Cortex of kidney (tissue), 1 donor: ENCODE measurements around the gene THOC7.

Experiments used
- DNase-seq: peaks from one replicate; lab custom pipeline; 2025; lab: John Stamatoyannopoulos, UW

The THOC7 gene

DNA sequence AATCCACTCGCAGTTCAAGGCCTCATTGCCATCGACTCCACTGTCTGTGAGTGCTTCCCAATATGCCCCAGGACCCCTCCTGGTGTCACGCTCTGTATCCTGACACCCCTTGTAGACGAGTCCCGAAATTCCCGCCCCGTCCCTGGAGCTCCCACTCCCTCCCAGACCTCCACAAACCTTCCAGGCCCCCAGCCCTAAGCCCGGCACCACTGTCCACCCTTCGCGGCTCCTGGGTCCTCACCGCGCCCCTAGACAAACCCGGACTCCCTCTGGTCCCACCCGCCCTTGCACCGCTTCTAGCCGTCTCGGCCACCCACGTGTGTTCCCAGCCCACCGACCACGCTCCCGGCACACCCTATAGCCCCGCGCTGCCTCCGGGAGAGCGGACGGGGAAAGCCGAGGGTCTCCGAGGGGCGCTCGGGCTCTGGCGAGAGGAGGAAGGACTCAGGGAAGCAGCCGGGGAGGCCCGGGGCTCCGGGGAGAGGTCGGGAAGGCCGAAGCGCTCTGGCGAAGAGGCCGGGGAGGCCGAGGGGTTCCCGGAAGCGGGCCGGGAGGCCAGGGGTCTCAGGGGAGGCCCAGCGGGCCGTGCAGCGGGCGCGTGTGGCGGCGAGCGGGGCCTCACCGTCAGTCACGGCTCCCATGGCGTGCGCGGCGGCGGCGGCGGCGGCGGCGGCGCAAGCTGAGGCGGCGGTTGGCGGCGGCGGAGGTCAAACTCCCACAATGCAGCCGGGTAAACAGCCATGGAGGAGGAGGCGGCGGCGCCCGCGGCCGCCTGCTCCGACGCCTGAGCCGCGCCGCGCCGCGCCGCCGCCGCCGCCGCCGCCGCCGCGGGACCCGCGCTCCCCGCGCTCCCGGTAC lies at the start of gene THOC7, which contains the start of gene ATXN7:
Gene THOC7 (minus strand): TSS at position 656 of the 858 bp plus-strand sequence. CDS start 15 bp downstream, at position 641.
Gene ATXN7 (plus strand): TSS at position 718 of the 858 bp plus-strand sequence. CDS start 48,732 bp downstream, outside the sequence.
- DNase-seq, result no peak

DNA sequence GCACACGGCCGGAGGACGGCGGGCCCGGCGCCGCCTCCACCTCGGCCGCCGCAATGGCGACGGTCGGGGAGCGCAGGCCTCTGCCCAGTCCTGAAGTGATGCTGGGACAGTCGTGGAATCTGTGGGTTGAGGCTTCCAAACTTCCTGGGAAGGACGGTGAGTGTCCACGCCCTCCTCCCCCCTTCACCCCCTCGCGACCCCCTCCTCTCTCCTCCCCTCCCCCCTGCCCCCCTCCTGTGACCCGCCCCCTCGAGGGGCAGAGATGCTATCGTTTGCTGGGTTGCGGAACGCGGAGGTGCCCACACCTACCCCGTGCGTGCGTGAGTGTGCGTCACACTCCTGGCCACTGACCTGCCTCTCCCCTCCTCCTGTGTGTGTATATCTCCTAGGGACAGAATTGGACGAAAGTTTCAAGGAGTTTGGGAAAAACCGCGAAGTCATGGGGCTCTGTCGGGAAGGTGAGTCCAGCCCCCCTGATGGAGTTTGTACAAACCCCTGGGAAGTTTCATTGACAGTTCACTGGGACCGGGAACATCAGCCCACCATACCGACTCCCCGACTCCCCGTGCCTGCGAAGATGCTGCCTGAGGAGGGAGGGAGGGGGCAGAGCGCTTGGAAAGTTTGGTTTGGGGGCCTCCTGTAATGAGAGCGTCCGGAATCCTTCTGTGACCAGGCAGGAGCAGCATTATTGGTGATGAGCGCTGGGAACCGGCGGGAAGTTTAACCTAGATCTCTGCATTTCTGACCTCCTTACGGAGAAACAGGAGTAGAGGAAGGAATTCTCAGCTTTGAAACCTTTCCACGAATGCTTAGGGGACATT lies 49.4 kb upstream of the THOC7 start:
- no peak for DNase-seq

DNA sequence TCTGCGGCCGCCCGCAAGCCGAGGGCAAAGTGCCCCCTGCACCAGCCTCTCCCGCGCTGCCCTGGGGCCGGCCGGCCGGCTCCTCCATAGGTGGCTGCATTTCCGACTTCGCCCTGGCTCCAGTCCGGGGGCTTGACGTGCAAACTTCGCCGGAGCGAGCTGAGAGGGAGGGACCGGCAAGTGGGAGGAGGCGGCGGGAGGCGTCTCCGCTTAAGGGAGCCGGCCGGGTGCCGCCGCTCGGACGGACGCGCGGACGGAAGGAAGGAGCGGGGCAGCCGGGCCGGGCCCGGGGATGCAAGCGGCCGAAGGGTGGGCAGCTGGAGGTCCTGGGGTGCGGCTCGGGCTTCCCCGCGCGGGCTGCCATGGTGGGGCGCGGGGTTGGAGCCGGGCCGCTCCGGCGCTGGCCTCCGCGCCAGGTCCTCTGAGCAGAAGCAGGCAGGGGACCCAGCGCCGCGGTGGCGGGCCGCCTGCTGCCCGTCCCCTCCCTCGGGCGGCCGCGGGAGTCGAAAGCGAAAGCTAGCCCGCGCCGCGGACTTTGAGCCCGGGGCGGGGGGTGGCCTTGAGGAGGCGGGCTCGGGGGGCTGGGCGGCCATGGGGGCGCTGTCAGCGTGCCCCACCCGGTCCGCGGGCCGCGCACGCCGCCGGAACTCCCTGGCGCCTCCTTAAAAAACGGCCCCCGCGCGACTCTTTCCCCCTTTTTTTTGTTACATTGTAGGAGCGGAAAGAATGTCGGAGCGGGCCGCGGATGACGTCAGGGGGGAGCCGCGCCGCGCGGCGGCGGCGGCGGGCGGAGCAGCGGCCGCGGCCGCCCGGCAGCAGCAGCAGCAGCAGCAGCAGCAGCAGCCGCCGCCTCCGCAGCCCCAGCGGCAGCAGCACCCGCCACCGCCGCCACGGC lies 48.5 kb upstream of the THOC7 start, which contains the start of gene SCAANT1:
Gene SCAANT1 (minus strand): TSS at position 511 of the 895 bp plus-strand sequence.
- DNase-seq, result peak; percentile 51

DNA sequence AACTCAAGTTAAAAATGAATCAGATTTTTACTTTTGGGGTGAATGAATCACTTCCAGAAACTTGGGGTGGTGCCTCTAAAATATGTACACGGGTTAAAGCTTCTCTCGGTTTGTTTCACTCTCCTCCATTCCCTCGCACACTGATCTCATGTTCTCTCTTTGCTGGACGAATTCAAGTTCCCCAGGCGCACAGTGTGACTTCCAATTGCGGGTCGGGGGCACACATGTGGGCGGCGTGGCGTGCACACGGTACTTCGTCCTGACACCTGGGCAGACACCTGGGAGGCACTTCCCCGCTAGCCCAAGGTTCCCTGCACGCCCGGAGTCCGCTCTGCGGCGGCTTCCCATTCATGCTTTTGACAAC lies 47.9 kb upstream of the THOC7 start:
- DNase-seq, result no peak

DNA sequence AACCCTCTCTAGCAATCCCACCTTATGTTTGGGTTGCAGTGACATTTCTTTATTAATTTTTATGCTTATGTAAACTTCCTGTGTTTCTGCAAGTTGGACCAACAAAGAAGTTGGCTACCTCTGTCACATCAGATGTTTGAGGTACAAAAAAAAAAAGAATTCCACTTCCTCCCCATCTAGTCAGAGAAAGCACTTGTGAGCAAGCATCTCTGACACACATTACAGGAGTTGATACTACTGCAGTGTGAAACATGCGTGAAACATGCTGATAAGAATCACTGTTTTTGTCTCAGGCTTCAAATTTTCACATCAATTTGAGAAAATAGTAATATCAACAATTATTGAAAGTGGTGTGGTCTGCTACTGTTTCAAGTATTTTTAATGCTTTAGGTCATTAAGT lies 47.3 kb upstream of the THOC7 start:
- DNase-seq, result no peak

DNA sequence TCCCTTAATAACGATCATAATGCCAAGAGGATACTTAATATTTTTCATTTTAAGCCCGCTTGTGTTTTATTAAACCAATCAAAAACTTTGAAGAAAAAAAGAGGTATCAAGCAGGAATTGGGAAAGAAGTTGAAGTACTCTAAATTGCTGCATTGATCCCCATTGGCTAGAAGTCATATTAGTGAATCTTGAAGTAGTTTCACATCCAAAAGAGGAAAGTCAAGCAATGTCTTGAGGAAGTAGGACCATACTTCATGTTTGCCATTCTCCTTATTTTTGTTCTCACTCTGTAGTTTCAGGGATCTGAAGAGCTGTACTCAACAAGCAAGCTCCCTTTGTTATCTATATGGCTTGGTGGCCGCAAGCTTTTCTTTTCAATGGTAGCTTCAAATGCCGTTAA lies 46.4 kb upstream of the THOC7 start:
- DNase-seq, result no peak

DNA sequence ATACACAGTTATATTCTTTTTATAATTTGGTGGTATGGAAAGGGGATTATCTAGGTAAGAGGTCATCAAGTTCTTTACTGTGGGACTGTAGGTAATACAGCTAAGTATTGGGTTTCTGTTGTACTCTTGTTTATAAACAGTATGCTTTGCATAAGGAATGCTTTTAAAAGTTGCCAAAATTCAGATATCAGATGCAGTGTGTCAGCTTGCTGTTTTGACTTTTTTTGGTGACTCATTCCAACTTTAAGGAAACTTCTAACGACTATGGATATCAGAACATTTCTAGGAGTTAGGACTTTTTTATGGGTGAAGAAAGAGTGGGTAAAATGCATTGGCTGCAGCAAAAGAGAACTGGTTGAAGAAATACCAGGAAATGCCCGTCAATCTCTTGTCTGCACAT lies 45.8 kb upstream of the THOC7 start:
- DNase-seq, result no peak

DNA sequence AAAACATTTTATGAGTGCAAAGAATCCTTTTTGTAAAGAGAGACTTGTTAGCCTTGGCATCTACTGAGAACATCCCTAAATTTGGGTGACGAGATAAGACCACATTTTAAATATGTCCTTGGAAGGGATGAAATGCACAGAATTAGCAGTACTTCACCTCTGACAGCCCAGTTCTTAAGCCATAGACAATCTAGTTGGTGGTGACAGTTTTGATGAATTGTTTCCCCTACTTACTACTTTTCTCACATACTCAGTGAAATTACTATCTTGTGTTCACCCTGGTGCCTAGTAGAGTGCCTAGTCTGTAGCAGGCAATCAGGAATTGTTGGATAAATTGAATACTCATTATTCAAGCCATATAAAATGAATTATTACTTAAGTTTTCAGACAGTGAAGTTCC lies 45.2 kb upstream of the THOC7 start:
- no peak for DNase-seq

DNA sequence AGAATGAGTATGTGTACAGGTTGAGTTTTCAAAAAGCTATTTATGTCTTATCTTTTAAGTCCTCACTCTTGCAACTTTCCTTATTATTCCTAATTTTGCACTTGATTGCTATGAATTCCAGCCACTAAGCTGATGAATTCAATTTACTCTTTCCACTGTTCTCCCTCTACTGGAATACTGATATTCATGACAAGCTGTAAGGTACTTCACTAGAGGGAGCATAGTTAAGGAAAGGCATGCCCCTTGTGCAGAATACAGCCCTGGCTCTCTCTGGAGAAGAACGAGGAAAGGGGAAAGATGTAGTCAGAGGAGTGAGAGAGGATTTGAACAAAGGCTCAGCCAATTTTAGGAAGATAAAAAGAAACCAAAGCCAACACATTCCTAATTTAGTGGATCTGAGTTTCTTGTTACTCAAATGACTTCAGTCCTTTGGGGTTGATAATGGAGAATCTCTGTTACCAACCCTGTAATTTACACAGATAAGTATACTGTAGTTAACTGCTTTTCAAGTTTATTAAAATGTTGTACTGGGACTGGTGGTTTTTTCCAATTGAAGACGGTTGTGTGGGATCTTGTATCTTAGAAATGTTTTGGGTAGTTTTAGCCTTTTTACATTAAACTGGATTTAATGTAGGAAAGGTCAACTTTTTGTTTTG lies 44.6 kb upstream of the THOC7 start:
- DNase-seq, result no peak

DNA sequence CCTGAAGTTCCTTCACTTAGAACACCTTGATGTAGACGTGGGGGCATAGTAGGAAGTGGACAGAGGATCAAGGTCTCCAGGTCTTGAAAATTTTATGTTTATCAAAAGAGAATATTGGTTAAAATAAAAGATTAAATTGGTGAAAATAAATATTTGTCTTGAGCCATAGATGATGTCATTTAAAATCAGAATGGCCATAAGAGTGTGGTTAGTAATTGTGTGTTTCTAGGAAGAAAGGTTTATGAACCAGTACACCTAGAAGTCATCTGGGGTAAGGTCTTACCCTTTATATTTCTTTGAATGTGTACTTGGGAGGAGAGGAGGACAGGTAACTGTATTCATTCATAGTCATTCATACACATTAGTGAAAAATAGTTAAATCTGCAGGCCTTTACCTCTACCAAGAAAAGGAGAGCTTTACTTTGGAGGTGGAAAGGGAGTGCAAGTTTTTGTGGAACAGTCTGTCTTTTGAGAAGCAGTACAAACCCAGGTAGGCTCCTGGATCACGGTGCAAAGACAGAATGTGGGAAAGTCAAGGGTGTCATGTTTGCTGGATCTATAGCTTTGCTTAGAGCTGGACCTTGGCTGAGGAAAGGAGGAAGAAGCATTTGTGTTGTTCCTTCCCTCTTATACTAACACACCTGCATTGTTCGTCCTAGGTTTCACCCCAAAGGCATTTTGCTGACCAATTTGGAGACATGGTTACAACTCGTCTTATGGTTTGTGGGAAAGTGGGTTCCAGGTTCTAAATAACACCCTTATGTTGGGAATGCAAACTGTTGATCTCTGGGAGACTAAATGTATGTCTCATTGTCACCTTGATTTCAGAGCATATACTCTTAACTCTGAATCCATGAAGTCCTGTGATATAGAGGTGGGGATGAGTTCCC lies 42.4 kb upstream of the THOC7 start:
- DNase-seq, result no peak

DNA sequence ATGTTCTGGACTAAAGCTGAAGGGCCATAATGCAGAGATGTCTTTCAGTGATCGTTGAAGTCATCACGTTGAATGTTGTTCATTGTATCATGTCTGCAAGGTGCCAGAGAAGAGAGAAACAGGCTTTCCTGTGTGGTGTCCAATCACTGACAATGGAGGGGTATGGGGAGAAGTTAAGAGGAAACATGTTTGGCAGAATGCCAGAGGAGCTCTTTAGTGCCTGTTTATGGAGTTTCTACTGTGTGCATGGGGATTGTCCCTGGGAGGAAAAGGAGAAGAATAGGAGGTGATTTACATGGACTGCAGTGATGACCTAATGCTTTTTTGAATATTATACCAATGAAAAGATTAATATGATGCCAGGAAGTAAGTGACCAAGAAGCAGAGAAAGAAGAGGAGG lies 36.9 kb upstream of the THOC7 start:
- no peak for DNase-seq

DNA sequence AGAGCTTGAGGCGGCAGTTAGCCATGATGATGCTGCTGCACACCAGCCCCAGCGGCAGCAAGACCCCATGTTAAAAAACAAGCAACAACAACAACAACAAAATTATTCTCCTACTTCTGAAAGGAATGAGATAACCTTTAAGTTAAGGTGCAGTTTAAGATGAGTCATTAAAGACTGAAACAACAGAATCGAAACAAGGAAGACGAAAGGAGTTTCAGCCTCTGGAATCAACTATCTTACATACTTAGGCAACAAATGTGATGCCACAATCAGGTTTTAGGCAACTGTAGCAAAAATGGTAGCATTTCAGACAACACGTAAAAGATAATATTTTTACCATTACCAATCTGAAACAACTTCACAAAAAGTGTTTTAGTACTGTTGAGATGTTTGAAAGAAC lies 36.4 kb upstream of the THOC7 start:
- DNase-seq, result no peak

DNA sequence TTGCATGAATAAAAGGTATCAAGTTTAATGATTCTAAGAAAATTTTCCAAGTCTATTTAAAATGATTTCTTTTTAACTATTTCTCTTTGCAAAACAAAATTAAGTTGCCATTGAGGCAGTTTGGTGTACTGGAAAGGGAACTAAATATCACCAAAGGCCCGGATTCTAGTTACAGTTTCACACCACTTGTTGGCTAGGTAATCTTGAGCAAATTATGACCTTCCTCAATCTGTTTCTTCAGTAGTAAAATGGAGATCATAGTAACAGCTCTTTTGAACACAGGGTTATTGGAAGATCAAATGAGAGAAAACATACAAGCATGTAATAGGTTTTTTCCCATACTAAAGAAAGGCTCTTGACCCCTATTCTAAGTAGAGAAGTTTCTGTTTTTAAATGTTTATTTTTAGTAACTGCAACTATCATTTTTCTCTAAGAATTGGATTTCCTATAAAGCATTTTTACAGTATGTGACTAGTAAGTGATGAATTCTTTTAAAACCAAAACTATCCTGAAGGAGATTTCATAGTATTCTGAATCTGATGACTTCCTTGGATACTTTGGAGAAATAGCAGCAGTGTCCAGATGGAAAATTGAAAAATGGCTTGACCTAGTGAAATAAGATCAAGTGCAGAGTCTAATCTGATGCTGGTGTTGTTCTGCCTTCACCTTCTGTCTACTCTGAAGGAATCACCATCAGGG lies 32.9 kb upstream of the THOC7 start:
- DNase-seq, result no peak

DNA sequence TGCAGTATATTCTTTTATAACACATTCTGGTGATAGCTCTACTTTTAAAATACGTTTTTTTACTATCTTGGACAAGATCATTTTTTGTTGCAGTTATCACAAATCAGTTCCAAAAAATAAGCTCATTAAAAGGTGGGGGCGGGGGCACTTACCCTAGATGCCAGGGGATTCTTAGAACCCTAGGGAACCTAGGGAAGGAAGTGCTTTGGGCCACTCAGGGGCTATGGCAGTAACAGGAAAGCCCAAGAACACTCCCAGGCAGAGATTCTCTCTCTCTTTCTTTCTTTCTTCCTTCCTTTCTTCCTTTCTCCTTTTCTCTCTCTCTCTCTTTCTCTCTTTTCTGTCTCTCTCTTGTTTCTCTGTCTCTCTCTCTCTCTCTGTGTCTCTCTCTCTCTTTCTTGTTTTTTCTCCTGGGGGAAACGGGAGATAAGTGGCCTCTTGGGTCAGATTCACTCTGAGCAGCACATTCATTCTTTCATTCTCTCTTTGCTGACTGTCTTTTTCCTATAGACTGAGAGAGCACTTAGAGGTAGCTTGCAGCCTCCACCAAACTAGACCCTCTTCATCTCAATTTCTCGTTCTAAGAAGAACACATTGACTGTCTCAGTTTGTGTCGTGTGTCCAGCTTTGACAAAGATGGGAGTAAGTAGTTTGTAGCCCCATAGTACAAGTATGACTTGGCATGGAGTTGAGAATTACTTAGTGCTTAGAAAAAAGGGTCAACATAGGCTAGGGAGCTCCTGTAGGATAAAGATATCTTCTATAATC lies 32.0 kb upstream of the THOC7 start:
- DNase-seq, result no peak

DNA sequence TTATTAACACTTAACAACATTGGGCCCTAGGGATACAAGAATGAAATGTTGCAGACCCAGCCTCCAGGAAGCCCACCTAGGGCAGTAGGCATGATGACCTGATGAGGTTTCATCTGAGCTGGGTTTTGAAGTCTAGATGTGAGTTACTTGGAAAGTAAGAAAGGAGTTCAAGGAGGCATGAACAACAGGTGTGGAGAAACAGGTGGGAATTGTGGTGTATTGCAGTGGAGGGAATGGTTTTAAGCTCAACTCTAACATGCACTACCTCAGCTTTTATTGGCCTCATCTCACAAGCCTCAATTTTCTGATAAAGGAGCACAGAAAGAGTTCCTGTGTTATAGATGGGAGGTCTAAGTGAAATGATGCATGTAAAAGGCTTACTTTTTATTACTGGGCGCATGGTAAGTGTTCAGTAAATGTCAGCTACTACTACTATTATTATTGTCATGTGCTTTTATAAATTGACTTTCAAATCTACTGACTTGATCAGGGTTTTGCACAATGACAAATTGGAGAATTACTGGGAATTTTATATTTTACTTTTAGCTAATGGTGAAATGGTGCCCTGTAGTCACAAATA lies 29.3 kb upstream of the THOC7 start:
- no peak for DNase-seq

DNA sequence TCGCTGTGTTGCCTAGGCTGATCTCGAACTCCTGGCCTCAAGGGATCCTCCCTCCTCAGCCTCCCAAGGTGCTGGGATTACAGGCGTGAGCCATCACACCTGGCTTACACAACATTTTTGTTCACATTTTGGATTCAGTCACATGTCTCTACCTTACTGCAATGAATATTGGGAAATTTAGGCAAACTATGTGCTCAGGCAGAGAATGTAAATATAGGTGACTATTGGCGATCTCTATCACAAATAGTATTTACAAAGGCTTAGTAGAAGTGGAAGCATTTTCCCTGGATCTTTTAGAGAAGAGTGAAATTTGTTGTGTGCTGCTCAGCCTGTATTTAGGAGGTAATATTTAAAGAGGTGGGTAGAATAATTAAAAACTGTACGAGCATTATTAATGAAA lies 27.9 kb upstream of the THOC7 start:
- no peak for DNase-seq

DNA sequence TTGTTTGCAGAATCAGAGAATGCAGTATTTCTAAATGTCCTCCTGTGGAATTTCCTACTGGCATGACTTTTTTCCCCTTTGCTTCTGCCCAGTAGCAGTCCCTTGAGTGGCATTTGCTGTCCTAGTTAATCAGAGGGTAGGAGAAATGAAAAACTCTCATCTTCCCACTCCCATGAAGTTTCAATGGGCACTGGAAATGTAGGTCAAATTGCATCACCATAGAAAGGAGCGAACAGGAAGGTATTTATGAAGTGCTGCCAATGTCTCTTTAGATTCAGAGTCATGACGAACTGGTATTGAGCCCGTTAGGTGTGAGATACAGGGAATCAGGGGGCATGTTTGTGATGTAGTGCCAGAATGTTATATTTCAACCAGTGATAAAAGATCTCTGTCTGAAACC lies 23.3 kb upstream of the THOC7 start:
- no peak for DNase-seq

DNA sequence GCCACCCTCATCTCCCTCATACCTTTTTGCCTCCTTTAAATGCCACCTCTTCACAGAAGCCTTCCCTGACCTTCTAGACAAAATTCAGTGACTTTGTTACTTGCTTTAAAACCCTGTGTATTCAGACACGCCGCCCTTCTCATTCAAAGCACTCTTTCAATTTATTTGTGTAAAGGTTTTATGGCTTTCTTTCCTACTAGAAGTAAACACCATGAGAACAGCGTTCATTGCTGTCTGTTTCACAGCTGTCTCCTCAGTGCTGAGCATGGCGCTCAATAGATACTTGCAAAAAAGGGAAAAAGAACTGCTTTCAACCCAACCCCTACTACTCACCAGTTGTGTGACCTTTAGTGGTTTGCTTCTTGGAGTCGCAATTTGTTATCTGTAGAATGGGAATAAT lies 17.0 kb upstream of the THOC7 start:
- no peak for DNase-seq
